Renal cortex interstitium (tissue), 11 donors: ENCODE results near the gene FERMT3. TPM values are rescaled to one million over a fixed set of nuclear protein-coding genes. Genes with fewer than 3 reads are reported as not detected.

ENCODE experiments used
- DNase-seq, 11 donors: peaks; one replicate each; pipeline ENCODE4 v3.0.0-alpha.2; 2013; ENCODE audit warnings: low read depth in 9 of 11, low spot score in 4 of 11; ENCODE audit errors: extremely low read depth in 1 of 11
- polyA plus RNA-seq, 3 donors: library from polyadenylated mRNA; unstranded; fragments of 120-200 nt; gene quantifications; one replicate each; pipeline ENCODE4 v1.2.1, GENCODE V29; 2013; ENCODE audit not compliant: insufficient read length in 3 of 3

FERMT3 gene
- polyA plus RNA-seq, 3 donors, result 4.7 to 6.5 (median 5.9) TPM

DNA sequence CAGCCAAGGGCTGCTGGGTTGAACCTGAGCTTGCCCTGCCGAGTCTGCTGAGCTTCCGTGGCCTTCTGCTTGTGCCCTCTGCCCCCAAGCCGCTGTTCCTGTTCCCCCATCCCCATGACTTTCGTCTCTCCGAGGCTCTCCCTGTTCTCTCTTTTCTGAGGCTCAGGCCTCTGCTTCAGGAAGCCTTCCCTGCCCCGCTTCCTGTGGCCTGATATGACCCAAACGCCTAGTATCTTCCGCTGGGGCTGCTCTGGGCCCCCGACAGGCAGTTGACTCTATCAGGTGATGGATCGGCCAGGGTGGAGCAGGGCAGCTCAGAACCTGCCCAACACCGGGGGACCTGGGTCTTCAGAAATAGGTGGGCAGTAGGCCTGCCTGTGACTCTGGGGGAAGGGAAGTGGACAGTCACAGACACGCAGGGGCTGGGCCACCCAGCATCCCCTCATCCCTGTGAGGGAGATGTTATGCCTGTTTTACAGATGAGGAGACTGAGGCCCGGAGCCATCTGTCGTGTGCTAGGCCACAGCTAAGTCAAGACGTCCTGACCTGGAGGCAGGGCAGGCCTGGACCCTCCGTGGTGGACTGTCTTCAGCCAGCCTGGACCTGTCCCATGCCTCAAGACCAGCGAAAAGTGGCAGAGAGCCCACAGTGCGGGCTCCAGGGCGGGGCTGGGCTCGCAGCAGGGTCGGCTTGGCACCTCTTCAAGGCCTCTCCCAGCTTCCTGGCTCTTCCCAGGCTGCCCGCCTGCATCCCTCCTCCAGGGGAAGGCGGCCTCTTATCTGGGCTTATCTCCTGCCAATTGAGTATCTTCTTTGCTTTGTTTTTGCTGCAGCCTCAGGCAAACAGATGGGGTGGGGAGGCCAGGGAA, 61.7 kb downstream of the FERMT3 start:
- DNase-seq, result no peak

DNA sequence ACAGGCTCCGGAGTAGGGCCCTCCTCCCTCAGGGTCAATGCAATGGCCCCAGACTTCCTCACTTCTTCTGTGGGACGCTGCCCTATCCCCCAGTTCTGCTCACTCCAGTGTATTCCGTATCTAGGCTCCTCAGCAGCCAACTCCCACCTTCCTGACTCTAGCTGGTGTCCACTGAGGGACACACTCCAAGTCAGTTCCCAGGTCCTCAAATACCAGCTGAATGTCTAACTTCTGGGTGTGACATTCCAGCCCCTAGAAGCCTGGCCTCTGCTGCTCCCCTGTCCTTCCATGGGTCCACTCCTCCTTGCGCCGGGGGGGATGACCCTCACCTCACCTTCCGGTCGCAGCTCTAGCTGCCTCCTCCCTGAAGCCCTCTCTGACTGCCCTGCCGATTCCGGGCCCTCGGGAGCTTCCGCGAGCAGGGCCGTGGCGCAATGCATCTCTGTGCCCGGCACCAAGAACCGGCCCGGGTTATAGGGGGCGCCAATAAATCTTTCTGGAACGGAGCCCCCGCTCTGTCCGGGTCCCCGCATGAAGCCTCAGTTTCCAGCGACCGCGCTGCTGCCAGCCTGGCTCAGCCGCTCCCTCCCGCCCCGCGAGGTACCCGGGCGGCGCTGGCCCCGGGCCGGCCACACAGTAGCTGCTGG, 62.5 kb downstream of the FERMT3 start:
- no peak for DNase-seq

DNA sequence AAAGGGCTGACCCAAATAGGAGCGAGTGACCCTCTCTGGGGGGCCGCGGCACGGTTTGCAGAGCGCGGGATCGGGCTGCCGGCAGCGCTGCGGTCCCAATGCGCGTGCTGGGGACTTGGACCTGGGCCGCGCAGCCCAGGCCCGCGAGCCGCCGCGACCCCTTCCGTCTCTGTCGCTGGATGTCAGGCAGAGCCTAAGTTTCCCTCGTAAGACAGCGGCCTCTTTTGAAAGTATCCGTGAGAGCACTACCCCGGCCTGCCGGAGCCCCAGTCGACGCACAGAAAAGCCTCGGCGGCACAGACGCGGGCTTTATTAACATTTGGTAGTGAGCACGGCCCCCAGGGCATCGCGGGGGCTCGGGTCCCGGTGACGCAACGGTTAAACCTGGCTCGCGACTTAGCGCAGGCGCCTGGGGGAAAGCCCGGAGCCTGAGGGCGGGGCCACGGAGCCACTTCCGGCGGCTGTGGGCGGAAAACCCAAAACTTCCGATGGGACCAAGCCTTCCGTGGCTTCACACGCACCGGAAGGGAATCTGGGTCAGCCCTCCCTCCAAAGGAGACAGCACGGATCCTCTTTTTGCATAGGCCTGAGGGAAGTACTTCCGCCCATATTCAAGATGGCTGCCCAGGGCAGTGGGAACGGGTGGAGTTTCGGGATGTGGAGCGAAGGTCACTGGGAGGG, 63.2 kb downstream of the FERMT3 start:
- DNase-seq, result peak; percentile 95 to 100 (median 99)

Other genes starting within 250 kb of the FERMT3 start
- 100 to 1,000 TPM; 190 to 308 (median 280) TPM for gene COX8A, start 232.1 kb upstream of the FERMT3 start, polyA plus RNA-seq
- 100 to 1,000 TPM in 2 of 3 donors, 10 to 100 TPM in 1; 95.6 to 109 (median 106) TPM for gene OTUB1, start 220.3 kb upstream of the FERMT3 start, polyA plus RNA-seq
- gene FLRT1, start 170.8 kb upstream of the FERMT3 start, polyA plus RNA-seq, result 1 to 10 TPM; 2.2 to 3.3 (median 3.2) TPM
- 10 to 100 TPM; 13.4 to 19.5 (median 17.8) TPM for gene MACROD1, start 40.6 kb upstream of the FERMT3 start, polyA plus RNA-seq
- gene STIP1, start 20.6 kb upstream of the FERMT3 start, polyA plus RNA-seq, result 100 to 1,000 TPM; 173 to 197 (median 188) TPM
- 10 to 100 TPM; 45.0 to 59.9 (median 49.3) TPM for gene TRPT1, start 19.5 kb downstream of the FERMT3 start, polyA plus RNA-seq
- gene NUDT22, start 19.6 kb downstream of the FERMT3 start, polyA plus RNA-seq, result 10 to 100 TPM; 17.7 to 32.8 (median 28.0) TPM
- 10 to 100 TPM; 56.1 to 76.7 (median 63.6) TPM for gene DNAJC4, start 23.8 kb downstream of the FERMT3 start, polyA plus RNA-seq
- 10 to 100 TPM; 83.8 to 99.3 (median 95.3) TPM for gene VEGFB, start 27.9 kb downstream of the FERMT3 start, polyA plus RNA-seq
- 100 to 1,000 TPM in 2 of 3 donors, 10 to 100 TPM in 1; 74.5 to 111 (median 102) TPM for gene FKBP2, start 34.4 kb downstream of the FERMT3 start, polyA plus RNA-seq
- 10 to 100 TPM; 59.6 to 85.8 (median 69.1) TPM for gene PPP1R14B, start 40.2 kb downstream of the FERMT3 start, polyA plus RNA-seq
- 10 to 100 TPM; 11.6 to 17.7 (median 15.1) TPM for gene PLCB3, start 44.8 kb downstream of the FERMT3 start, polyA plus RNA-seq
- 10 to 100 TPM; 36.7 to 58.9 (median 54.2) TPM for gene BAD, start 77.9 kb downstream of the FERMT3 start, polyA plus RNA-seq
- 10 to 100 TPM; 27.2 to 42.7 (median 42.7) TPM for gene GPR137, start 79.1 kb downstream of the FERMT3 start, polyA plus RNA-seq
- gene KCNK4, start 84.6 kb downstream of the FERMT3 start, polyA plus RNA-seq, result under 1 TPM in 1 of 3 donors, not detected in 2; 0.11 TPM
- under 1 TPM in 1 of 3 donors, not detected in 2; 0.47 TPM for gene CATSPERZ, start 93.6 kb downstream of the FERMT3 start, polyA plus RNA-seq
- gene ESRRA, start 98.8 kb downstream of the FERMT3 start, polyA plus RNA-seq, result 10 to 100 TPM; 16.6 to 30.5 (median 26.3) TPM
- 100 to 1,000 TPM; 203 to 244 (median 219) TPM for gene TRMT112, start 110.8 kb downstream of the FERMT3 start, polyA plus RNA-seq
- gene PRDX5, start 111.4 kb downstream of the FERMT3 start, polyA plus RNA-seq, result 100 to 1,000 TPM; 161 to 233 (median 207) TPM
- gene CCDC88B, start 133.5 kb downstream of the FERMT3 start, polyA plus RNA-seq, result 1 to 10 TPM; 1.7 to 5.0 (median 3.9) TPM
- gene RPS6KA4, start 152.4 kb downstream of the FERMT3 start, polyA plus RNA-seq, result 10 to 100 TPM in 2 of 3 donors, 1 to 10 TPM in 1; 6.7 to 13.9 (median 12.6) TPM